ENCODE measurements around the gene LGR6.
"Not testable (repeated sequence)": the region's sequence is repeated elsewhere in the genome, so short reads cannot be mapped to it uniquely, and the experiment has no call there.

LGR6 gene

GRCh38 chr1:202349206-202349928 is 155.8 kb downstream of the LGR6 start:
- DNase-seq (ENCODE audit: low read depth), result peak; percentile 45
- TF ChIP-seq MYC (IDR thresholded peaks at IDR 0.05; ENCODE audit: low read depth, low read length), result no peak
- TF ChIP-seq POLR2A (IDR thresholded peaks at IDR 0.05; ENCODE audit: extremely low read depth, insufficient read length), result no peak
- no peak for TF ChIP-seq CTCF (IDR thresholded peaks at IDR 0.05; ENCODE audit: low read depth, low read length)
- TF ChIP-seq MAX (IDR thresholded peaks at IDR 0.05; ENCODE audit: low read depth, low read length), result no peak
- peak overlapping the region; percentile 97 for H3K4me3 ChIP-seq (ENCODE audit: low read depth, low read length)

GRCh38 chr1:202351725-202352124 is 158.1 kb downstream of the LGR6 start:
- H3K4me3 ChIP-seq (ENCODE audit: low read depth, low read length), result no peak overlapping the region
- TF ChIP-seq CTCF (IDR thresholded peaks at IDR 0.05; ENCODE audit: low read depth, low read length) (no peak), MAX (IDR thresholded peaks at IDR 0.05; ENCODE audit: low read depth, low read length) (no peak), MYC (IDR thresholded peaks at IDR 0.05; ENCODE audit: low read depth, low read length) (no peak), POLR2A (IDR thresholded peaks at IDR 0.05; ENCODE audit: extremely low read depth, insufficient read length) (no peak)
- peak; percentile 26 for DNase-seq (ENCODE audit: low read depth)

- H3K4me3 ChIP-seq (ENCODE audit: low read depth, low read length), result not testable (repeated sequence)
Measured at GRCh38 chr1:202352583-202353197, 159.1 kb downstream of the LGR6 start.

GRCh38 chr1:202355944-202356553 is 162.4 kb downstream of the LGR6 start:
- H3K4me3 ChIP-seq (ENCODE audit: low read depth, low read length), result no peak overlapping the region
- TF ChIP-seq POLR2A (IDR thresholded peaks at IDR 0.05; ENCODE audit: extremely low read depth, insufficient read length) (no peak), CTCF (IDR thresholded peaks at IDR 0.05; ENCODE audit: low read depth, low read length) (no peak), MYC (IDR thresholded peaks at IDR 0.05; ENCODE audit: low read depth, low read length) (no peak), MAX (IDR thresholded peaks at IDR 0.05; ENCODE audit: low read depth, low read length) (no peak)
- DNase-seq (ENCODE audit: low read depth), result no peak

More at GRCh38 chr1:202352583-202353197, 159.1 kb downstream of the LGR6 start:
- DNase-seq (ENCODE audit: low read depth), result not testable (repeated sequence)

GRCh38 chr1:202357506-202357905 is 163.9 kb downstream of the LGR6 start:
- TF ChIP-seq POLR2A (IDR thresholded peaks at IDR 0.05; ENCODE audit: extremely low read depth, insufficient read length) (no peak), MYC (IDR thresholded peaks at IDR 0.05; ENCODE audit: low read depth, low read length) (no peak), MAX (IDR thresholded peaks at IDR 0.05; ENCODE audit: low read depth, low read length) (no peak), CTCF (IDR thresholded peaks at IDR 0.05; ENCODE audit: low read depth, low read length) (no peak)

GRCh38 chr1:202361224-202361623 is 167.6 kb downstream of the LGR6 start:
- no peak overlapping the region for H3K4me3 ChIP-seq (ENCODE audit: low read depth, low read length)
- TF ChIP-seq MYC (IDR thresholded peaks at IDR 0.05; ENCODE audit: low read depth, low read length) (no peak), CTCF (IDR thresholded peaks at IDR 0.05; ENCODE audit: low read depth, low read length) (no peak), MAX (IDR thresholded peaks at IDR 0.05; ENCODE audit: low read depth, low read length) (no peak), POLR2A (IDR thresholded peaks at IDR 0.05; ENCODE audit: extremely low read depth, insufficient read length) (no peak)
- DNase-seq (ENCODE audit: low read depth), result no peak

More at GRCh38 chr1:202357506-202357905, 163.9 kb downstream of the LGR6 start:
- no peak overlapping the region for H3K4me3 ChIP-seq (ENCODE audit: low read depth, low read length)
- no peak for DNase-seq (ENCODE audit: low read depth)

All from NB4 (cell line).